Parathyroid adenoma (tissue), 2 donors: ENCODE results near the gene ABAT.

Experiments
- H2AFZ ChIP-seq: fragments of 300-600 bp; sonication (generic); one replicate; pipeline ENCODE4 v1.7.0; 2017; ENCODE audit warnings: antibody characterized with exemption, mild to moderate bottlenecking
- H3K27ac ChIP-seq: fragments of 300-600 bp; sonication (generic); one replicate; pipeline ENCODE4 v1.7.0; 2017
- H3K27me3 ChIP-seq: fragments of 300-600 bp; sonication (generic); one replicate; pipeline ENCODE4 v1.7.0; 2017; ENCODE audit warnings: low read length; ENCODE audit not compliant: control insufficient read depth, insufficient read depth
- H3K36me3 ChIP-seq: fragments of 300-600 bp; sonication (generic); one replicate; pipeline ENCODE4 v1.7.0; 2017; ENCODE audit warnings: low read length; ENCODE audit not compliant: control insufficient read depth, insufficient read depth
- H3K4me1 ChIP-seq: fragments of 300-600 bp; sonication (generic); one replicate; pipeline ENCODE4 v1.7.0; 2017; ENCODE audit warnings: control low read depth
- H3K4me2 ChIP-seq: fragments of 300-600 bp; sonication (generic); one replicate; pipeline ENCODE4 v1.7.0; 2017; ENCODE audit warnings: low read length
- H3K4me3 ChIP-seq: fragments of 300-600 bp; sonication (generic); one replicate; pipeline ENCODE4 v1.7.0; 2017; ENCODE audit warnings: low read depth, low read length
- H3K79me2 ChIP-seq: fragments of 300-600 bp; sonication (generic); one replicate; pipeline ENCODE4 v1.7.0; 2017; ENCODE audit warnings: control low read depth
- H3K9ac ChIP-seq: fragments of 300-600 bp; sonication (generic); one replicate; pipeline ENCODE4 v1.7.0; 2017; ENCODE audit warnings: mild to moderate bottlenecking
- H3K9me3 ChIP-seq: fragments of 300-600 bp; sonication (generic); one replicate; pipeline ENCODE4 v1.7.0; 2017; ENCODE audit warnings: low read length; ENCODE audit not compliant: control insufficient read depth
- TF ChIP-seq, protein P1 (sequence below): fragments of 300-600 bp; sonication (generic); IDR thresholded peaks from one replicate; pipeline ENCODE4 v1.7.0; 2017; ENCODE audit warnings: antibody characterized with exemption, mild to moderate bottlenecking
- donor health status: primary hyperparathyroidism.

Gene ABAT

DNA sequence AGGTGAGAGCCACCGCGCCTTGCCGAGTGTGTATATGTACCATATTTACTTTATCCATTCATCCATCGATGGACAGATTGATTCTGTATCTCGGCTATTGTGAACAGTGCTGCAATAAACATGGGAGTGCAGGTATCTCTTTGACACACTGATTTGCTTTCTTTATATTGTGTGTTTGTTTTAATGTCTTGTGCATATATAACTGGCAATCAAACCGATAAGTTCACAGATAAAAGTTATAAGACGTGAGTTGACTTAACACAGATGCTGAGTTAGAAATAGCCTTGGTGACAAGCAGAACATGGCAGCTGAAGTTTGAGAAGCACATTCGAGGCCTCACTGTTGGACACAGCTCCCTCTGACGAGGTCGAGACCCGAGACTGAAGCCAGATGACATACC is 99.8 kb downstream of the ABAT start:
- no peaks in the 10 kb centered on the region for H3K9me3 ChIP-seq
- H3K79me2 ChIP-seq = no peaks in the 10 kb centered on the region
- H3K27ac ChIP-seq = no peak overlapping the region
- H3K4me2 ChIP-seq = no peak overlapping the region
- TF ChIP-seq, protein P1, sequence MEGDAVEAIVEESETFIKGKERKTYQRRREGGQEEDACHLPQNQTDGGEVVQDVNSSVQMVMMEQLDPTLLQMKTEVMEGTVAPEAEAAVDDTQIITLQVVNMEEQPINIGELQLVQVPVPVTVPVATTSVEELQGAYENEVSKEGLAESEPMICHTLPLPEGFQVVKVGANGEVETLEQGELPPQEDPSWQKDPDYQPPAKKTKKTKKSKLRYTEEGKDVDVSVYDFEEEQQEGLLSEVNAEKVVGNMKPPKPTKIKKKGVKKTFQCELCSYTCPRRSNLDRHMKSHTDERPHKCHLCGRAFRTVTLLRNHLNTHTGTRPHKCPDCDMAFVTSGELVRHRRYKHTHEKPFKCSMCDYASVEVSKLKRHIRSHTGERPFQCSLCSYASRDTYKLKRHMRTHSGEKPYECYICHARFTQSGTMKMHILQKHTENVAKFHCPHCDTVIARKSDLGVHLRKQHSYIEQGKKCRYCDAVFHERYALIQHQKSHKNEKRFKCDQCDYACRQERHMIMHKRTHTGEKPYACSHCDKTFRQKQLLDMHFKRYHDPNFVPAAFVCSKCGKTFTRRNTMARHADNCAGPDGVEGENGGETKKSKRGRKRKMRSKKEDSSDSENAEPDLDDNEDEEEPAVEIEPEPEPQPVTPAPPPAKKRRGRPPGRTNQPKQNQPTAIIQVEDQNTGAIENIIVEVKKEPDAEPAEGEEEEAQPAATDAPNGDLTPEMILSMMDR = no peak
- H3K27me3 ChIP-seq = no peaks in the 10 kb centered on the region
- H2AFZ ChIP-seq = no peak overlapping the region
- H3K4me3 ChIP-seq = no peak overlapping the region
- H3K9ac ChIP-seq = no peak overlapping the region
- H3K36me3 ChIP-seq = no peaks in the 10 kb centered on the region
- no peaks in the 10 kb centered on the region for H3K4me1 ChIP-seq

DNA sequence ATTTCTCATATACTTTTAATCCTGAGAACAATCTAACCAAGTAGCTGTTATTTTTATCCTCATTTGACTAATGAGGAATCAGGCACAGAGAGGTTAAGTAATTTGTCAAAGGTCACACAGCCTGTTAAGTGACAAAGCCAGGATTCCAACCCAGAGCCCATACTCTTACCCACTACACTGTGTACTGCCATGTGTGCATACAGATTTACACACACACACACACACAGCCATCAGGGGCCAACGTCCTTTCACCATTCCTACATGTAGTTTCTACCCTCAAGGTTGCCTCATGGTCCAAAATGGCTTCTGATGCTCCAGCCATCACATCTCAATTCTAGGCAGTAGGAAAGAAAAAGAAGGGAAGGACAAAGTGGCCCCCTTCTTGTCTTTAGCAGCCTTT is 100.9 kb downstream of the ABAT start:
- Histone ChIP-seq H3K4me2 (no peak overlapping the region), H3K9ac (no peak overlapping the region), H3K9me3 (no peaks in the 10 kb centered on the region), H3K36me3 (no peaks in the 10 kb centered on the region), H3K4me3 (no peak overlapping the region), H3K4me1 (no peaks in the 10 kb centered on the region), H3K27ac (no peak overlapping the region), H2AFZ (no peak overlapping the region), H3K27me3 (no peaks in the 10 kb centered on the region), H3K79me2 (no peaks in the 10 kb centered on the region)
- TF ChIP-seq, protein P1 = no peak

DNA sequence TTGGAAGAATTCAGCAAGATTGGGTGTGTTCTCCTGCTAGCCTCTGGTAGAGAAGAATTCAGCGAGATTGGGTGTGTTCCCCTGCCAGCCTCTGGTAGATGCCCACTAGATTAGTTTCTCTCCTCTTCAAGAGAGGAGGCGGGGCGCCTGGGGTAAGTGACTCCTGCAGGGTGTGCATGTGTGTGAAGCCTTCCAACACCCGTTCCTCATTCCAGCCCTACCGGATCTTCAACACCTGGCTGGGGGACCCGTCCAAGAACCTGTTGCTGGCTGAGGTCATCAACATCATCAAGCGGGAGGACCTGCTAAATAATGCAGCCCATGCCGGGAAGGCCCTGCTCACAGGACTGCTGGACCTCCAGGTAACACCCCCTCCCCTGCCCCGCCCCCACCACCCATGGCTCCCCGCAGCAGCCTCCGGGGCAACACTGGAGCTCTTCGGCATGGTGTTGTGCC is 101.7 kb downstream of the ABAT start:
- Histone ChIP-seq H3K4me2 (no peak overlapping the region), H2AFZ (no peak overlapping the region), H3K79me2 (no peaks in the 10 kb centered on the region), H3K9ac (no peak overlapping the region), H3K9me3 (no peaks in the 10 kb centered on the region), H3K36me3 (no peaks in the 10 kb centered on the region), H3K27ac (no peak overlapping the region), H3K4me1 (no peaks in the 10 kb centered on the region), H3K4me3 (no peak overlapping the region), H3K27me3 (no peaks in the 10 kb centered on the region)
- TF ChIP-seq, protein P1 = no peak

DNA sequence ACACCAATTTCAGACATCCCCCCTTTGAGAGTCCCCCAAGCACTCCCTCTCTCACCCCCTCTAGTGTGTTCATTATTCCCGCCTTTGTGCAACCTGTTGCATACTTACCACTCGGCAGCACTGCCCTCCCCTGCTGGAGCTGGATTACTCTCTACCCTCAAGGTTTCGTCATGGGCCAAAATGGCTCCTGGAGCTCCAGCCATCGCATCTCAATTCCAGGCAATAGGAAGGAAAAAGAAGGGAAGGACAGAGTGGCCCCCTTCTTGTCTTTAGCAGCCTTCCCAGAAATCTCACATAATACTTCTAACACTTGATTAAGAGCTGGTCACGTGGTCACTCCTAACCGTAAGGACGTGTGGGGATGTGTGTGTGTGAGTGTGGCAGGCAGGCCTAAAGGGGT is 102.8 kb downstream of the ABAT start:
- Histone ChIP-seq H3K36me3 (no peaks in the 10 kb centered on the region), H3K9me3 (no peaks in the 10 kb centered on the region), H3K9ac (no peak overlapping the region), H3K4me2 (no peak overlapping the region), H2AFZ (no peak overlapping the region), H3K27me3 (no peaks in the 10 kb centered on the region), H3K79me2 (no peaks in the 10 kb centered on the region), H3K4me3 (no peak overlapping the region), H3K4me1 (no peaks in the 10 kb centered on the region), H3K27ac (no peak overlapping the region)
- TF ChIP-seq, protein P1 = no peak

DNA sequence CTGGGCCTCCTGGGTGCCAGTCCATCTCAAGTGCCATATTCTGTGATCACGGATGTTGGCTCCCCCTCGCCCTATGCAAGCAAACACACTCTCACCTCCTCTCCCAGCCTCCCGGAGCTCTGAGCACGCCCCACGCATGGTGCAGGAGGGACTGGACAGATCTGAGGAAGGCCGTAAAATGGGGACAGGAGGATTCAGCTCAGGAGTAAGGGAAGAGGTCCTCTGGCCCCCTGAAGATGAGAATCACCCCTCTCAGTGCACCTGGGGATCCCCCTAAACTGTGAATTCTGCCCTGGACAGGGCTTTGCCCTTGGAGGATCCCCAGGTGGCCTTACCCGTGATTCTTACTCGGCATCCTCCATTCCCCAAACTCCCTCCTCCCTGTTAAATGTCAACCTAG is 107.4 kb downstream of the ABAT start:
- Histone ChIP-seq H3K9ac (no peak overlapping the region), H3K4me2 (no peak overlapping the region), H3K4me1 (no peaks in the 10 kb centered on the region), H3K36me3 (no peaks in the 10 kb centered on the region), H3K4me3 (no peak overlapping the region), H3K9me3 (no peaks in the 10 kb centered on the region), H3K27me3 (no peaks in the 10 kb centered on the region), H3K79me2 (no peaks in the 10 kb centered on the region), H3K27ac (no peak overlapping the region), H2AFZ (no peak overlapping the region)
- TF ChIP-seq, protein P1 = no peak
